Cardiac muscle cell (in vitro differentiated cells and primary cell): ENCODE results near the gene METTL14. TPM values are rescaled to one million over a fixed set of nuclear protein-coding genes. Genes with fewer than 3 reads are reported as not detected.

ENCODE experiments used
- DNase-seq, 2 donors: peaks; one replicate each; pipeline versions ENCODE4 v3.0.0 to v3.0.0-alpha.2; 2010 to 2017; ENCODE audit warnings: low read depth in 1 of 2, low spot score in 1 of 2
- H3K27ac ChIP-seq: fragments of 200-600 bp; sonication (generic); 2 replicates; pipeline ENCODE4 v1.5.1; 2016
- H3K27me3 ChIP-seq: fragments of 200-600 bp; sonication (generic); 2 replicates; pipeline ENCODE4 v1.6.0; 2016; ENCODE audit warnings: control low read depth
- H3K36me3 ChIP-seq: fragments of 200-600 bp; sonication (generic); 2 replicates; pipeline ENCODE4 v1.5.1; 2016; ENCODE audit warnings: control low read depth
- H3K4me1 ChIP-seq: fragments of 200-600 bp; sonication (generic); 2 replicates; pipeline ENCODE4 v1.8.1; 2017; ENCODE audit warnings: low read depth, mild to moderate bottlenecking, mixed run types
- H3K4me3 ChIP-seq: fragments of 200-600 bp; sonication (generic); 2 replicates; pipeline ENCODE4 v1.5.1; 2016; ENCODE audit warnings: mild to moderate bottlenecking
- H3K9me3 ChIP-seq: fragments of 200-600 bp; sonication (generic); 2 replicates; pipeline ENCODE4 v1.5.1; 2017; ENCODE audit warnings: low read depth, mild to moderate bottlenecking, control low read depth
- polyA plus RNA-seq: library from polyadenylated mRNA; unstranded; fragments of >200 nt; fragmentation: Nextera tagmentation; extraction: Ambion mirVana; gene quantifications from 2 replicates; pipeline ENCODE4 v1.2.1, GENCODE V29; 2016
- total RNA-seq: library from RNA; depleted of rRNA; stranded (reverse); fragments of >200 nt; gene quantifications from 2 replicates; pipeline ENCODE4 v1.2.3, GENCODE V29; 2016
- TF ChIP-seq, protein P1 (sequence below): IDR thresholded peaks from 2 replicates; pipeline ENCODE4 v1.5.1; 2012; ENCODE audit warnings: low read depth, mild to moderate bottlenecking, low read length

The METTL14 gene
- total and polyA plus RNA-seq, 2 experiments from 2014 or later = 15.3 to 37.1 TPM

DNA sequence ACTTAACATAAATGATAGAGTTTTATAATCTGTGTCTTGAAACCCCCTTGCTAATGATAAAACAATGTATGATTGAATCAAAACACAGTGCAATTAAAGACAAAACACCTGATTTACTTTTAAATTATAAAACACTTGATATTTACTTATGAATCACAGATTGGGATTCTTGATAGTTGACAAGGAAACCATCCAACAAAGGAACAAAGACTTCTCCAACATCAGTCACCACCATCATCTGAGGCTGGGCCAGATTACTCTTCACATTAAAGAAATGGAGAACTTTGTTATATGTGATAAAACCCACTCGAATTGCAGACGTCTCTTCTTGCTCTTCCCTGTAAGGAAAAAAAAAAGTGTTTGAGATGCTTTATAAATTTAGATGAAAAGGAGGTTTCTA is 67.4 kb downstream of the METTL14 start:
- peak in 1 of 2 donors; percentile 38 for DNase-seq
- Histone ChIP-seq H3K4me3 (no peak overlapping the region), H3K9me3 (no peaks in the 10 kb centered on the region), H3K36me3 (peaks cover 8% of the 10 kb centered on the region), H3K27ac (no peak overlapping the region), H3K27me3 (no peaks in the 10 kb centered on the region), H3K4me1 (peaks cover 8% of the 10 kb centered on the region)
- TF ChIP-seq, protein P1, sequence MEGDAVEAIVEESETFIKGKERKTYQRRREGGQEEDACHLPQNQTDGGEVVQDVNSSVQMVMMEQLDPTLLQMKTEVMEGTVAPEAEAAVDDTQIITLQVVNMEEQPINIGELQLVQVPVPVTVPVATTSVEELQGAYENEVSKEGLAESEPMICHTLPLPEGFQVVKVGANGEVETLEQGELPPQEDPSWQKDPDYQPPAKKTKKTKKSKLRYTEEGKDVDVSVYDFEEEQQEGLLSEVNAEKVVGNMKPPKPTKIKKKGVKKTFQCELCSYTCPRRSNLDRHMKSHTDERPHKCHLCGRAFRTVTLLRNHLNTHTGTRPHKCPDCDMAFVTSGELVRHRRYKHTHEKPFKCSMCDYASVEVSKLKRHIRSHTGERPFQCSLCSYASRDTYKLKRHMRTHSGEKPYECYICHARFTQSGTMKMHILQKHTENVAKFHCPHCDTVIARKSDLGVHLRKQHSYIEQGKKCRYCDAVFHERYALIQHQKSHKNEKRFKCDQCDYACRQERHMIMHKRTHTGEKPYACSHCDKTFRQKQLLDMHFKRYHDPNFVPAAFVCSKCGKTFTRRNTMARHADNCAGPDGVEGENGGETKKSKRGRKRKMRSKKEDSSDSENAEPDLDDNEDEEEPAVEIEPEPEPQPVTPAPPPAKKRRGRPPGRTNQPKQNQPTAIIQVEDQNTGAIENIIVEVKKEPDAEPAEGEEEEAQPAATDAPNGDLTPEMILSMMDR = no peak

- H3K4me3 ChIP-seq = no peak overlapping the region
- DNase-seq = no peak
- no peaks in the 10 kb centered on the region for H3K9me3 ChIP-seq
- peaks cover 9% of the 10 kb centered on the region for H3K36me3 ChIP-seq
- H3K27ac ChIP-seq = no peak overlapping the region
- H3K4me1 ChIP-seq = peaks cover 8% of the 10 kb centered on the region
- TF ChIP-seq, protein P1 = no peak
- H3K27me3 ChIP-seq = no peaks in the 10 kb centered on the region
Observed at GRCh38 chr4:118753096-118753495, 67.9 kb downstream of the METTL14 start.

DNA sequence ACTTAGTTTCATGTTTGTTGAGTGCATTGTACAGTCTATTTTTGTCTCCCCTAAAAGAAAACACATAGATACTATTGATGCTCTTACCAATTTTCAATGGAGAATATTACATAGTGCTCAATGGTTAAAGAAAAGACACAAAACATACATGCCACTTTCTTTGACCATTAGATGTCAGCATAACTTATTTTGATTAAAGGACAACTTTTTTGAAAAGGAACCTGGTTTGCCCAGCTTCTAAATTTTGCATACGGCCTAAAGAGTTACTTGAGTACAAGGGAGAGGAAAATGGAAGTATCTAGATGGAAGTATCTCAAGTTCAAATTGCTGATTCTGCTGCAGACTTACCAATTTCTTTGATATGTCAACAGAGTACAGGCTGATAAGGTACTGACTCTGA is 68.5 kb downstream of the METTL14 start:
- Histone ChIP-seq H3K27ac (no peak overlapping the region), H3K36me3 (peaks cover 9% of the 10 kb centered on the region), H3K9me3 (no peaks in the 10 kb centered on the region), H3K4me3 (no peak overlapping the region), H3K27me3 (no peaks in the 10 kb centered on the region), H3K4me1 (peaks cover 8% of the 10 kb centered on the region)
- TF ChIP-seq, protein P1 = no peak
- DNase-seq = no peak

- no peak overlapping the region for H3K4me3 ChIP-seq
- TF ChIP-seq, protein P1 = no peak
- no peak overlapping the region for H3K27ac ChIP-seq
Observed at GRCh38 chr4:118754890-118755289, 69.7 kb downstream of the METTL14 start.

GRCh38 chr4:118755438-118756226 is 70.4 kb downstream of the METTL14 start:
- Histone ChIP-seq H3K9me3 (no peaks in the 10 kb centered on the region), H3K4me3 (no peak overlapping the region), H3K4me1 (peaks cover 8% of the 10 kb centered on the region), H3K27me3 (no peaks in the 10 kb centered on the region), H3K36me3 (peaks cover 9% of the 10 kb centered on the region), H3K27ac (no peak overlapping the region)
- TF ChIP-seq, protein P1 = no peak
- no peak for DNase-seq

More at GRCh38 chr4:118754890-118755289, 69.7 kb downstream of the METTL14 start:
- peaks cover 9% of the 10 kb centered on the region for H3K36me3 ChIP-seq
- peak in 1 of 2 donors; percentile 35 for DNase-seq
- H3K27me3 ChIP-seq = no peaks in the 10 kb centered on the region
- H3K9me3 ChIP-seq = no peaks in the 10 kb centered on the region
- H3K4me1 ChIP-seq = peaks cover 8% of the 10 kb centered on the region
